MM.1S (cell line): Measurements from ENCODE around the gene RFX7.

Experiments used
- DNase-seq: peaks from one replicate; pipeline ENCODE4 v3.0.0-alpha.2; 2015
- H2AFZ ChIP-seq: fragments of 300-600 bp; sonication (generic); 2 replicates; pipeline ENCODE4 v1.6.0; 2016; ENCODE audit warnings: antibody characterized with exemption, low read length
- H3F3A ChIP-seq: fragments of 300-600 bp; sonication (generic); 2 replicates; pipeline ENCODE4 v1.6.1; 2016; ENCODE audit warnings: mild to moderate bottlenecking, antibody characterized with exemption, low read length, moderate library complexity, mixed read lengths; ENCODE audit not compliant: insufficient read depth
- H3K27ac ChIP-seq: fragments of 300-600 bp; sonication (generic); 2 replicates; pipeline ENCODE4 v1.5.1; 2016; ENCODE audit warnings: mild to moderate bottlenecking, low read length
- H3K27me3 ChIP-seq: fragments of 300-600 bp; sonication (generic); replicated peaks from 2 replicates; pipeline ENCODE4 v1.6.0; 2016; ENCODE audit warnings: low read length; ENCODE audit not compliant: insufficient read depth
- H3K36me3 ChIP-seq: fragments of 300-600 bp; sonication (generic); replicated peaks from 2 replicates; pipeline ENCODE4 v1.6.1; 2016; ENCODE audit warnings: mild to moderate bottlenecking, low read length, mixed read lengths; ENCODE audit not compliant: insufficient read depth
- H3K4me1 ChIP-seq: fragments of 300-600 bp; sonication (generic); 2 replicates; pipeline ENCODE4 v1.6.1; 2016; ENCODE audit warnings: low read length, mixed read lengths
- H3K4me2 ChIP-seq: fragments of 300-600 bp; sonication (generic); 2 replicates; pipeline ENCODE4 v1.6.0; 2016; ENCODE audit warnings: low read depth, low read length
- H3K4me3 ChIP-seq: fragments of 300-600 bp; sonication (generic); 2 replicates; pipeline ENCODE4 v1.5.1; 2016; ENCODE audit warnings: low read length, mixed read lengths
- H3K79me2 ChIP-seq: fragments of 300-600 bp; sonication (generic); 2 replicates; pipeline ENCODE4 v1.6.1; 2016; ENCODE audit warnings: mixed run types, low read length, mixed read lengths
- H3K9ac ChIP-seq: fragments of 300-600 bp; sonication (generic); 2 replicates; pipeline ENCODE4 v1.6.1; 2016; ENCODE audit warnings: low read length, mixed read lengths
- H3K9me2 ChIP-seq: fragments of 300-600 bp; sonication (generic); replicated peaks from 2 replicates; pipeline ENCODE4 v1.6.1; 2016; ENCODE audit warnings: mild to moderate bottlenecking, low read length, mixed read lengths; ENCODE audit not compliant: insufficient read depth
- H3K9me3 ChIP-seq: fragments of 300-600 bp; sonication (generic); replicated peaks from 2 replicates; pipeline ENCODE4 v1.6.1; 2016; ENCODE audit warnings: mild to moderate bottlenecking, low read length, mixed read lengths; ENCODE audit not compliant: insufficient read depth
- H4K20me1 ChIP-seq: fragments of 300-600 bp; sonication (generic); 2 replicates; pipeline ENCODE4 v1.6.1; 2016; ENCODE audit warnings: mild to moderate bottlenecking, low read length, moderate library complexity, mixed read lengths; ENCODE audit not compliant: insufficient read depth
- EZH2 ChIP-seq: fragments of 300-600 bp; sonication (generic); optimal IDR thresholded peaks from 2 replicates; pipeline ENCODE3; 2017; ENCODE audit warnings: low read depth, mild to moderate bottlenecking, antibody characterized with exemption, low read length, mixed read lengths
- EZH2phosphoT487 ChIP-seq: fragments of 300-600 bp; sonication (generic); IDR thresholded peaks from 2 replicates; pipeline ENCODE4 v1.6.1; 2018; ENCODE audit warnings: antibody characterized with exemption, low read length
- TF ChIP-seq, protein P1 (sequence below): fragments of 300-600 bp; sonication (generic); IDR thresholded peaks from 2 replicates; pipeline ENCODE4 v1.5.1; 2016; ENCODE audit warnings: antibody characterized with exemption, low read length, mixed read lengths

RFX7 gene

DNA sequence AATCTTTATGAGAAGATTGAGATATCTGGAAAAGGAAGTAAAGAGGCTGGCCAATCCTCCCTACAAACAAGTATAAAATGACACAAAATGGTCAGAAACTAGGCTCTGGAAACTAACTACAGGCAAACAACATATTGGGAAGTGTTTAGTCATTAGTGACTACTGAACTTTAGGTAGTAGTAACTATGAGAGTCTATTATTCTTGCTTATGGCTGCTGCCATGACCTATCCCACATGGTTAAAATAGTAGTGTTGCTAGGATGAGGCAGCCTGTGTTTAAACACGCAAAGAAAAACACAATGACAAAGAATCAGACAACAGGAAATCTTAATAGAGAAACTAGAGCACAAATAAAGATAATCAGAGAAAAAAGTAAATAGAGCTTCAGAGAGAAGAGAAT lies 67.9 kb downstream of the RFX7 start:
- peaks cover 30% of the 10 kb centered on the region for H3K79me2 ChIP-seq
- 0 out of 2 replicates have a peak, but pooled peaks cover 2% of the 10 kb centered on the region for H3K4me1 ChIP-seq
- no peak overlapping the region for H2AFZ ChIP-seq
- no peak overlapping the region for H3K9ac ChIP-seq
- no peaks in the 10 kb centered on the region for H3F3A ChIP-seq
- H3K9me3 ChIP-seq: no peaks in the 10 kb centered on the region
- no peaks in the 10 kb centered on the region for H4K20me1 ChIP-seq
- TF ChIP-seq, protein P1, sequence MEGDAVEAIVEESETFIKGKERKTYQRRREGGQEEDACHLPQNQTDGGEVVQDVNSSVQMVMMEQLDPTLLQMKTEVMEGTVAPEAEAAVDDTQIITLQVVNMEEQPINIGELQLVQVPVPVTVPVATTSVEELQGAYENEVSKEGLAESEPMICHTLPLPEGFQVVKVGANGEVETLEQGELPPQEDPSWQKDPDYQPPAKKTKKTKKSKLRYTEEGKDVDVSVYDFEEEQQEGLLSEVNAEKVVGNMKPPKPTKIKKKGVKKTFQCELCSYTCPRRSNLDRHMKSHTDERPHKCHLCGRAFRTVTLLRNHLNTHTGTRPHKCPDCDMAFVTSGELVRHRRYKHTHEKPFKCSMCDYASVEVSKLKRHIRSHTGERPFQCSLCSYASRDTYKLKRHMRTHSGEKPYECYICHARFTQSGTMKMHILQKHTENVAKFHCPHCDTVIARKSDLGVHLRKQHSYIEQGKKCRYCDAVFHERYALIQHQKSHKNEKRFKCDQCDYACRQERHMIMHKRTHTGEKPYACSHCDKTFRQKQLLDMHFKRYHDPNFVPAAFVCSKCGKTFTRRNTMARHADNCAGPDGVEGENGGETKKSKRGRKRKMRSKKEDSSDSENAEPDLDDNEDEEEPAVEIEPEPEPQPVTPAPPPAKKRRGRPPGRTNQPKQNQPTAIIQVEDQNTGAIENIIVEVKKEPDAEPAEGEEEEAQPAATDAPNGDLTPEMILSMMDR: no peak
- TF ChIP-seq EZH2: no peak
- TF ChIP-seq EZH2phosphoT487: no peak
- DNase-seq: no peak
- no peak overlapping the region for H3K4me3 ChIP-seq
- H3K27me3 ChIP-seq: no peaks in the 10 kb centered on the region
- no peak overlapping the region for H3K4me2 ChIP-seq
- no peaks in the 10 kb centered on the region for H3K9me2 ChIP-seq
- no peak overlapping the region for H3K27ac ChIP-seq
- H3K36me3 ChIP-seq: no peaks in the 10 kb centered on the region

DNA sequence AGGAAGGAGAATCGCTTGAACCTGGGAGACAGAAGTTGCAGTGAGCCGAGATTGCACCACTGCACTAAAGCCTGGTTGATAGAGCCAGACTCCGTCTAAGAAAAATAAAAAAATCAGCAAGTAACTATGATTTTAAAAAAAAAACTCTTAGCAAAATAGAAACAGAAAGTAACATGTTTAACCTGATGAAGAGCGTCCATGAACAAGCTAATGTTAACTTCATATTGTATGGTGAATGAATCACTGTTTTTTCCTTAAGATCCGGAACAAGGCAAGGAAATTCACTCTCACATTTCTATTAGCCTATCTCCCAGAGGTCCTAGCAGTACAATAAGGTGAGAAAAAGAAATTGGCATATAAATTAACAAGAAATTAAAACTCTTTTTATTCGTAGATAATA lies 69.0 kb downstream of the RFX7 start:
- no peak for DNase-seq
- Histone ChIP-seq H2AFZ (no peak overlapping the region), H3K4me3 (no peak overlapping the region), H3K27ac (no peak overlapping the region), H3K27me3 (no peaks in the 10 kb centered on the region), H3K79me2 (peaks cover 24% of the 10 kb centered on the region), H3K4me1 (0 out of 2 replicates have a peak, but pooled peaks cover 2% of the 10 kb centered on the region), H3K9ac (no peak overlapping the region), H3K4me2 (no peak overlapping the region), H3K9me2 (no peaks in the 10 kb centered on the region), H4K20me1 (no peaks in the 10 kb centered on the region), H3K9me3 (no peaks in the 10 kb centered on the region), H3K36me3 (no peaks in the 10 kb centered on the region), H3F3A (no peaks in the 10 kb centered on the region)
- TF ChIP-seq EZH2: no peak
- TF ChIP-seq, protein P1: no peak
- no peak for TF ChIP-seq EZH2phosphoT487

DNA sequence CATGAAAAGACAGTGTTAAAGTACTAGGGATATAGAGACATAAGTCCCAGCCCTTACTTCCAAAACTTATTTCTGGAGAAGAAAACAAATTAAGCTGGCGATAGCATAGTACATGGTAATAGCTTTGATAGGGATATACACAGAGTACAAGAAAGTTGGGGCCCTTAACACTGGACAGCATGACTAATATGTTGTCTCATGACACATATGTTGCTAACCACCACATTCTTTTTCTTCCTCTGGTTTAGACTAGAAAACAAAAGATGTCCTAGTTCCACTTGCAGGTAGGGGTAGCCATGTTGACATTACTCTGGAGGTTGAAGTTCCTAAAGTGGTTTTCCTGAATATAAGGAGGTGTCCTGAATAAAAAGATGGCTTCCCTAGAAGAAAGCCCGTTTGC lies 75.3 kb downstream of the RFX7 start:
- Histone ChIP-seq H3K4me2 (no peak overlapping the region), H3K4me1 (0 out of 2 replicates have a peak, but pooled peaks cover 4% of the 10 kb centered on the region), H4K20me1 (peaks cover 1% of the 10 kb centered on the region; the same call in 1 of the 2 replicates), H3F3A (no peaks in the 10 kb centered on the region), H3K79me2 (peaks cover 23% of the 10 kb centered on the region; the same call in 1 of the 2 replicates), H3K9ac (no peak overlapping the region), H3K27ac (no peak overlapping the region), H3K27me3 (no peaks in the 10 kb centered on the region), H2AFZ (no peak overlapping the region), H3K36me3 (no peaks in the 10 kb centered on the region), H3K9me2 (no peaks in the 10 kb centered on the region), H3K4me3 (no peak overlapping the region), H3K9me3 (no peaks in the 10 kb centered on the region)
- TF ChIP-seq EZH2phosphoT487 (no peak), EZH2 (no peak)
- TF ChIP-seq, protein P1: no peak
- DNase-seq: no peak
